SK-MEL-5 (cell line): ENCODE data around the gene ZCCHC17. TPM values are rescaled to one million over a fixed set of nuclear protein-coding genes. Genes with fewer than 3 reads are reported as not detected.
"Not testable (repeated sequence)": the region's sequence is repeated elsewhere in the genome, so short reads cannot be mapped to it uniquely, and the experiment has no call there.

Experiments
- DNase-seq: peaks from one replicate; pipeline ENCODE4 v3.0.0-alpha.2; 2016; ENCODE audit warnings: low read depth, low spot score
- in situ Hi-C: cut with HindIII; loops from 2 replicates; pipeline ENCODE4 v1.10.0; 2016; ENCODE audit warnings: low sequenced_read_pairs, high pct_unique_total_duplicates, low pct_unique_long_range_greater_than_20kb
- total RNA-seq: library from RNA; depleted of rRNA; stranded (reverse); fragments of >200 nt; shearing (Covaris generic); gene quantifications from 2 replicates; pipeline ENCODE4 v1.2.3, GENCODE V29; 2014

Gene ZCCHC17
- total RNA-seq, 1 experiment from 2014 or later: 35.3 TPM

- no peak for DNase-seq
- in situ Hi-C loops: no loop called here
These were observed 80.6 kb downstream of the ZCCHC17 start for GRCh38 chr1:31377364-31377863.

- in situ Hi-C loops: no loop called here
These were observed 81.2 kb downstream of the ZCCHC17 start for GRCh38 chr1:31378001-31378400.

GRCh38 chr1:31380181-31380580 lies 83.3 kb downstream of the ZCCHC17 start:
- DNase-seq: no peak
- in situ Hi-C loops: no loop called here

More at GRCh38 chr1:31378001-31378400, 81.2 kb downstream of the ZCCHC17 start:
- no peak for DNase-seq

GRCh38 chr1:31381394-31382294 lies 84.8 kb downstream of the ZCCHC17 start:
- no peak for DNase-seq
- in situ Hi-C loops: no loop called here

GRCh38 chr1:31382379-31382989 lies 85.7 kb downstream of the ZCCHC17 start:
- in situ Hi-C loops: no loop called here
- DNase-seq: no peak

- no peak for DNase-seq
- in situ Hi-C loops: no loop called here
These were observed 87.1 kb downstream of the ZCCHC17 start for GRCh38 chr1:31383967-31384366.

GRCh38 chr1:31386576-31387243 lies 89.9 kb downstream of the ZCCHC17 start:
- DNase-seq, in situ Hi-C loops: not testable (repeated sequence)

- in situ Hi-C loops: no loop called here
- DNase-seq: no peak
These were observed 90.8 kb downstream of the ZCCHC17 start for GRCh38 chr1:31387612-31388011.

GRCh38 chr1:31389616-31390015 lies 92.8 kb downstream of the ZCCHC17 start:
- in situ Hi-C loops: no loop called here
- no peak for DNase-seq

- in situ Hi-C loops: no loop called here
- DNase-seq: no peak
These were observed 93.2 kb downstream of the ZCCHC17 start for GRCh38 chr1:31390071-31390470.

- in situ Hi-C loops: no loop called here
- DNase-seq: no peak
These were observed 96.6 kb downstream of the ZCCHC17 start for GRCh38 chr1:31393463-31393862.

- peak; percentile 84 for DNase-seq
- in situ Hi-C loops: no loop called here
These were observed 97.9 kb downstream of the ZCCHC17 start for GRCh38 chr1:31394584-31395193.

- no peak for DNase-seq
- in situ Hi-C loops: no loop called here
These were observed 100.0 kb downstream of the ZCCHC17 start for GRCh38 chr1:31396633-31397351.

GRCh38 chr1:31397360-31398095 lies 100.7 kb downstream of the ZCCHC17 start:
- DNase-seq: no peak
- in situ Hi-C loops: no loop called here

- in situ Hi-C loops: no loop called here
- DNase-seq: no peak
These were observed 101.4 kb downstream of the ZCCHC17 start for GRCh38 chr1:31398246-31398645.

GRCh38 chr1:31399976-31400375 lies 103.1 kb downstream of the ZCCHC17 start:
- no peak for DNase-seq
- in situ Hi-C loops: no loop called here

GRCh38 chr1:31400393-31400792 lies 103.6 kb downstream of the ZCCHC17 start:
- DNase-seq: no peak
- in situ Hi-C loops: no loop called here
